AG04450 (cell line): ENCODE measurements around the gene TPD52L1. TPM values are rescaled to one million over a fixed set of nuclear protein-coding genes. Genes with fewer than 3 reads are reported as not detected.

Experiments used
- CTCF ChIA-PET: fragments of 300-600, 350-600 bp; formaldehyde crosslinking; extraction: SDS; loops from one replicate; lab custom pipeline; 2022; ENCODE audit warnings: antibody characterized with exemption, inconsistent platforms; lab: Charles Lee
- POLR2A ChIA-PET: fragments of 350-600 bp; formaldehyde crosslinking; extraction: SDS; loops from one replicate; lab custom pipeline; 2021; ENCODE audit warnings: antibody characterized with exemption, inconsistent platforms; lab: Yijun Ruan, JAX
- DNase-seq: peaks from one replicate; pipeline ENCODE4 v3.0.0-alpha.2; 2011; ENCODE audit warnings: low read depth, low spot score
- H3K27ac ChIP-seq: one replicate; pipeline ENCODE4 v1.5.1; 2012; ENCODE audit warnings: low read depth, low read length, control low read depth
- H3K27me3 ChIP-seq: one replicate; pipeline ENCODE4 v1.6.0; 2012; ENCODE audit warnings: low read length; ENCODE audit not compliant: control insufficient read depth, insufficient read depth
- H3K4me3 ChIP-seq: 2 replicates; pipeline ENCODE4 v1.5.1; 2011; ENCODE audit warnings: mild to moderate bottlenecking, low read depth, low read length, control low read depth
- H3K9me3 ChIP-seq: 2 replicates; pipeline ENCODE4 v1.5.1; 2012; ENCODE audit warnings: low read length; ENCODE audit not compliant: control insufficient read depth, insufficient read depth
- polyA plus RNA-seq: library from polyadenylated mRNA; depleted of rRNA; stranded (reverse); fragments of >200 nt; gene quantifications from 2 replicates; pipeline ENCODE4 v1.2.3, GENCODE V29; 2011
- TF ChIP-seq, protein P1 (sequence below): IDR thresholded peaks from 2 replicates; pipeline ENCODE4 v1.5.1; 2011; ENCODE audit warnings: low read depth, low read length, control low read depth, inconsistent platforms

Gene TPD52L1
- polyA plus RNA-seq, 1 experiment = 11.1 TPM

DNA sequence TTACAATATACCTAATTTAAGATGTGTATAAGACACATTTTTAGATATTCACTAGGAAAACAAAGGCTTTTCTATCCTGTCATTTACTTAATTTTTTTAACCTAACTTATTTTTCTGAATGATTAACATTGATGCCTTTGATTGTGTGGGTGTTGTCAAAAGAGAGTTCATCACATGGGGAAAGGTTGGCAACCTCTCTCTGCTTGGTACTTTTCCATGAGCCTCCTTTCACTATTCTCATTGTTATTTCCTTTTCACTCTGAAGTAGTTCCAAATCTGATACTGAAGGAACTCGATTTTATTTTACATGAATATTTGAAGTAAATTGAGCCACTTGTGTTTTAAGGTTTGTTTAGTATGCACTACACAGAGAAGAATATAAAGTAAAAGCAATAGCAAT, 35.9 kb downstream of the TPD52L1 start:
- no peak for DNase-seq
- ChIA-PET CTCF (interaction anchor here (1.8 to 2.1 kb wide), 2 partner anchors 13 to 36 kb away, joined by 5 to 6 read pairs; partner anchors contain the start of gene TPD52L1), POLR2A (no interaction called here)
- no peaks in the 10 kb centered on the region for H3K27me3 ChIP-seq
- TF ChIP-seq, protein P1, sequence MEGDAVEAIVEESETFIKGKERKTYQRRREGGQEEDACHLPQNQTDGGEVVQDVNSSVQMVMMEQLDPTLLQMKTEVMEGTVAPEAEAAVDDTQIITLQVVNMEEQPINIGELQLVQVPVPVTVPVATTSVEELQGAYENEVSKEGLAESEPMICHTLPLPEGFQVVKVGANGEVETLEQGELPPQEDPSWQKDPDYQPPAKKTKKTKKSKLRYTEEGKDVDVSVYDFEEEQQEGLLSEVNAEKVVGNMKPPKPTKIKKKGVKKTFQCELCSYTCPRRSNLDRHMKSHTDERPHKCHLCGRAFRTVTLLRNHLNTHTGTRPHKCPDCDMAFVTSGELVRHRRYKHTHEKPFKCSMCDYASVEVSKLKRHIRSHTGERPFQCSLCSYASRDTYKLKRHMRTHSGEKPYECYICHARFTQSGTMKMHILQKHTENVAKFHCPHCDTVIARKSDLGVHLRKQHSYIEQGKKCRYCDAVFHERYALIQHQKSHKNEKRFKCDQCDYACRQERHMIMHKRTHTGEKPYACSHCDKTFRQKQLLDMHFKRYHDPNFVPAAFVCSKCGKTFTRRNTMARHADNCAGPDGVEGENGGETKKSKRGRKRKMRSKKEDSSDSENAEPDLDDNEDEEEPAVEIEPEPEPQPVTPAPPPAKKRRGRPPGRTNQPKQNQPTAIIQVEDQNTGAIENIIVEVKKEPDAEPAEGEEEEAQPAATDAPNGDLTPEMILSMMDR = no peak
- no peaks in the 10 kb centered on the region for H3K9me3 ChIP-seq
- no peak overlapping the region for H3K27ac ChIP-seq
- no peak overlapping the region for H3K4me3 ChIP-seq

DNA sequence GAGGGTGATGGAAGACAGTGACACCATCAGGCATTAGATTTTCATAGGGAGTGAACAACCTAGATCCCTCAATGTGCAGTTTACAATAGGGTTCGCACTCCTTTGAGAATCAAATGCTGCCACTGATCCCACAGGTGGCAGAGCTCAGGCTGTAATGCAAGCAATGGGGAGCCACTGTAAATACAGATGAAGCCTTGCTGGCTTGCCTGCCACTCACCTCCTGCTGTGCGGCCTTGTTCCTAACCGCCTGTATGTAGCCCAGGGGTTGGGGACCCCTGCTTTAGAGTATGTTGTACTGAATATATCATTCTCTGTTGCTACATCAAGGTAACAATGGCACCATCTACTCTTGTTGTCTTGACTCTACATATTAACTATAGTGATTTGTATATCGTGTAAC, 37.1 kb downstream of the TPD52L1 start:
- TF ChIP-seq, protein P1 = no peak
- Histone ChIP-seq H3K27me3 (no peaks in the 10 kb centered on the region), H3K27ac (no peak overlapping the region), H3K4me3 (no peak overlapping the region), H3K9me3 (no peaks in the 10 kb centered on the region)
- no peak for DNase-seq
- POLR2A ChIA-PET = no interaction called here
- CTCF ChIA-PET = interaction anchor here (1.3 kb wide), 1 partner anchor 320 kb away, joined by 3 read pairs; no protein-coding TSS in a partner anchor

DNA sequence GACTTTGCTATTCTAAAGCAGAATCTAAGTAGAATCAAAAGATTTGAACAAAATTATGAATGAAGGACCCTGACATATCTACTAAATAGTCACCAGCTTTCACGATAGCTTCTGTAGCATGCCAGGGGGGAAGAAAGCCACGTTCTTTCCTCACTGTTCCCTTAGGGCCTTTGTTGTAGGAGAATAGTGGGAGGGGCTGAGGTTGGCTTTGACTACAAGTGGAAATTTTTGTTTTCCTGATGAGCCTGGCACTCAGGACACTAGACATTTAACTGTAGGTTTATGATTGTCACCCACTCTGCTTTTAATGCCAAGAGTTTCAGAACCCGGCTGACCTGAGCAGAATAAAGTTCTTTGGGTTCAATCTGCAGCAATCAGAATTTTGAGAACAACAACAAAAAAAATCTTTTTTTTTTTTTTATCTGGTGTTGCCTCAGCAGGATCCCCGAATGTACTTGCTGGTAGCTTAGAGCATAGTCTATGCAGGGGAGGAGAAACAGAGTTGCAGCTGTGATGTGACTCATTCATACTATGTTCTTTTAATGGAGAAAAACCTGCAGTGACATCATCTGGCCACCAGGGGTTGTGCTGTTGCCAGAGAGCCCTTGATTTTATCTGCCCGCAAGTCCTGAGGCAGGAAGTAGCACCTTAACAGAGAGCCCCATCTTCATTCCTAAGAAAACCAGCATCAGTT, 38.5 kb downstream of the TPD52L1 start:
- H3K4me3 ChIP-seq = no peak overlapping the region
- H3K9me3 ChIP-seq = no peaks in the 10 kb centered on the region
- TF ChIP-seq, protein P1 = peak; percentile 83
- POLR2A ChIA-PET = interaction anchor here (1.0 kb wide), 1 partner anchor 109 kb away, joined by 6 read pairs; the partner anchor contains the start of gene HDDC2
- no peak overlapping the region for H3K27ac ChIP-seq
- CTCF ChIA-PET = interaction anchor here (0.5 to 3.0 kb wide), 27 partner anchors 9 to 230 kb away, joined by 3 to 20 read pairs (median 4); partner anchors contain the start of genes HDDC2, RNF217 and TPD52L1
- H3K27me3 ChIP-seq = no peaks in the 10 kb centered on the region
- peak; percentile 66 for DNase-seq

DNA sequence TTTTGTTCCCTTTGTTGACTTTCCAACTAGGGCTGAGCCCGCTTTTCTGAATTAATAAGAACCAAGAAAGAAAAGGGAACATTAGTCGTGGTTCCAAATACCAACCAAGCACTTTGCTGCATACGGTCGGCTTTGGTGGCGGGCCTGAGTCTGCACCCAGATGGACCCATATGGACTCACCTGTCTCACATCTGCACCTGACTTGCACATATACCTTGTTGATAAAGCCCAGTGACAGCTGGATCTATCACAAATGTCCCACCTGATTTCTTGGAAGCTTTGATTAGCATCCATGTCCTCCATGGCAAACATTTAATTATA, 39.0 kb downstream of the TPD52L1 start:
- H3K27ac ChIP-seq = no peak overlapping the region
- H3K27me3 ChIP-seq = no peaks in the 10 kb centered on the region
- DNase-seq = no peak
- H3K9me3 ChIP-seq = no peaks in the 10 kb centered on the region
- CTCF ChIA-PET = interaction anchor here (0.5 to 3.0 kb wide), 18 partner anchors 9 to 230 kb away, joined by 3 to 20 read pairs (median 4); partner anchors contain the start of genes HDDC2 and RNF217
- POLR2A ChIA-PET = interaction anchor here (1.0 kb wide), 1 partner anchor 109 kb away, joined by 6 read pairs; the partner anchor contains the start of gene HDDC2
- no peak overlapping the region for H3K4me3 ChIP-seq
- TF ChIP-seq, protein P1 = no peak

DNA sequence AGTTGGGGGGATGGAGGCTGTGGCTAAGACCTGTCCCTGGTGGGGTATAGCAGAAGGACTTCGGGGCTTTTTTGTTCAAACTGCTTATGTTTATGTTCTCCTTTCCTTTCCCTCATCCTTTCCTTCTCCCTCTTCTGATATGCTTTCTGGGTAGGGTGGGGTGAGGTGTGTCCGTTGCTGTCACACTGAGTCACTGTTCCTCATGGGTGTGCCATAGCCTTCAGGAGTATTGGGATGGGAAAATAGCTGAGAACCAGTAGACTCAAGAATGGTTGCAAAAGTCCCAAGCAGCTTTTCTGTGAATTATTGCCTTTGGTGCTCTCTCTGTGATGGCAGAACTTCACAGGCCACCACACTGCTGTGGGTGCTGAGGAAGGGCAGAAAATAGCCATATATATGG, 39.6 kb downstream of the TPD52L1 start:
- Histone ChIP-seq H3K27ac (no peak overlapping the region), H3K27me3 (no peaks in the 10 kb centered on the region), H3K9me3 (no peaks in the 10 kb centered on the region), H3K4me3 (no peak overlapping the region)
- ChIA-PET POLR2A (interaction anchor here (0.5 kb wide), 1 partner anchor 9 kb away, joined by 3 read pairs; no protein-coding TSS in a partner anchor), CTCF (interaction anchor here (0.7 to 3.0 kb wide), 15 partner anchors 9 to 119 kb away, joined by 3 to 20 read pairs (median 4); no protein-coding TSS in a partner anchor)
- TF ChIP-seq, protein P1 = no peak
- no peak for DNase-seq
